HG03175 (cell line): Measurements from ENCODE around the gene MAP6.
"Not testable (repeated sequence)": the region's sequence is repeated elsewhere in the genome, so short reads cannot be mapped to it uniquely, and the experiment has no call there.

ENCODE experiments used
- ATAC-seq: cut with Tn5 transposase; IDR thresholded peaks from one replicate; pipeline ENCODE4 v1.9.1; 2021; ENCODE audit warnings: mild to moderate bottlenecking, moderate library complexity; ENCODE audit not compliant: unreplicated experiment

MAP6 gene

DNA sequence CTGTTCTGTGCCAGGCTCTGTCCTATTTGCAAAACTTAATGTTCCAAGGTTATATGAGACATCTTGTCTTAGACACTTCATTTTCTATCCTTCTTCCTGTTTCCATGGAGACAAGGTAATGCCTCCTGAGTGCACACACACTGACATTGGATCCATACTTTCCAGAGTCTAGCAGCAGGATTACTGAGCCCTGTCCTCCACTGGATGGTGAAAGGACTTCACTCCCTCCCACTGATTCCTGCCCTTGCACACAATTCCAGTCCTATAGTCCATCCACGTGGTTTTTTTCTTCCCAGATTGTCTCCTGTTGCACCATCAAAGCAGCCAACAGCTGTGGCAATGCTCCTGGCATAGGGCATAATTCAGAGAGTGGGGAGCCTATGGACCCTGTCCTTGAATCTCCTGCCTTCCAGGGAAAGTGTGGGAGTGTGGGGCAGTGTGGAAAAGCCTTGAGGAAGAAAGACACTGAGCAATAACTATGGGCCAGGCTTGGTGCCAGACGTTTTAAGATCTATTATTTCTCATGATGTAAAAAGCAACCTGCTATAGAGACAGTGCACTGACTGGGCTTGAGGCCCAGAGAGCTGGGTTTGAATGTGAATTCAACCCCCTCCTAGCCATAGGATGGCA is 75.4 kb downstream of the MAP6 start:
- no peak for ATAC-seq

DNA sequence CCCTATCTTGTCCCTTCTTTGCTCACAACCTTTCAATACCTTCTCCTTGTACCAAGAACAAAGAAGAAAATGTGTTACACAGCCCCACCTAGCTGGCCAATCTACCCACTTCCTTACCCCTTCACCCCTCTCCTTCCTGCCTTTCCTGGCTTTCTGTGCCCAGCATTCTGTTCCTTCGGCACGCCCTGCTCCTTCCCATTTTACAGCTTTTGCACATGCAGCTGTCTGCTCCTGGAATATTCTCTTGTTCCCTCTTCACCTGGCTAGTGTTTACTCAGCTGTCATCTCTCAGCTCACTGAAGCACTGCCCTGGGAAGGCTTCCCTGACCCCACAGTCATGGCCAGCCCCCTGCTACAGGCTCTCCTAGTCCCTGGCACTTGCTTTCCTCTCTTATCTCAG is 76.1 kb downstream of the MAP6 start:
- ATAC-seq: no peak

DNA sequence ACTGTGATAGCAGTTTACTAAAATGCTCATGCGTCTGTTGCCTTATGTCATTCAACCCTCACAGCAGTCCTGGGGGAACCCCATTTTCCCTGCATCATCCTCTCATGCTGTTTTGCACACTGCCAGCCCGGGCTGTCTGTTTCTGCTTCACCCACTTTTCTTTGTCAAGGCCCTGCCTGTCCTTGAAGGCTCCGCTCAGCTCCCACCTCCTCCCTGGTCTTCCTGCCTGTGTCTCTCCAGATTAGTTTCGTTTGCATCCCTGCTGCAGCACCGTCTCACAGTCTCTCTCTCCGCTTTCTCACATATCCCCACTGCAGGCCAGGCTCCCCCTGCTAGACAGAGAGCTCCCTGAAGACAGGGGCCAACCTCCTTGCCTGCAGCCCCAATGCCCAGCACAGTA is 76.9 kb downstream of the MAP6 start:
- ATAC-seq: no peak

DNA sequence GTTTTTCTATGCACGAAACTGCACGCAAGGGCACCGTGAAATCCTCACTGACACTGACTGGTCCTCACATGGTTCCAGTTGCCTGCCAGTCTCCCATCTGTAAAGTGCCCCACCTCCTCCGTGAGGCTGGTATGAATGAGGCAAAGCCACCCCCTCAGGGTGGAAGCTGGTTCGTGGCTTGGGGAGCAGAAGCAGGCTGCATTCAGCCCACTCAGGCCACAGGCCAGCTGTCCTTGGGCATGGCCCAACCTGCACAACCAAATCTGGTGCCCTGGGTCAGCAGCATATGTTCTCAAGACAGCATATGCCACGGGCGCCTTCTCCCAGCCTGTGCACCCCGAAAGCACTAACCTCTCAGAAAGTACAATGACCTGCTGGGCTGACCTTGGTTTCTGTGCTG is 77.5 kb downstream of the MAP6 start:
- ATAC-seq: no peak

DNA sequence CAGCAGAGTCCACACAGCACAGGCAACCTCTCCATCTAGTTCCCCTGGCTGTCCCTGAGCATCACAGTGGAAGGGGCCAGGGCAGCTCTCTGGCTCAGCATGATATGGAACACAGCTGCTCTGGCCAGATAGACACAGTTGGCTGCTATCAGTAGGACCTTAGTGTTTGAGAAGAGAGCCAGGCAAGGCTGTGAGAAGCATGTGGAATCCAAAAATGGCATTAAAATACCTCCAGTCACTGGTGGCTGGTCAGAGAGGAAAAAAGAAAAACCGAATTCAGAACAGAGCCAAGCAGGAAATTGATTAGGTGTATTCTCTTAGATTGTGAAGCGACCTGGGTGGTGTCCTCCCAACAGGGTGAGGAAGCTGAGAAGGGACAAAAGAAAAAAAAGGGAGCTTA is 78.9 kb downstream of the MAP6 start:
- no peak for ATAC-seq

DNA sequence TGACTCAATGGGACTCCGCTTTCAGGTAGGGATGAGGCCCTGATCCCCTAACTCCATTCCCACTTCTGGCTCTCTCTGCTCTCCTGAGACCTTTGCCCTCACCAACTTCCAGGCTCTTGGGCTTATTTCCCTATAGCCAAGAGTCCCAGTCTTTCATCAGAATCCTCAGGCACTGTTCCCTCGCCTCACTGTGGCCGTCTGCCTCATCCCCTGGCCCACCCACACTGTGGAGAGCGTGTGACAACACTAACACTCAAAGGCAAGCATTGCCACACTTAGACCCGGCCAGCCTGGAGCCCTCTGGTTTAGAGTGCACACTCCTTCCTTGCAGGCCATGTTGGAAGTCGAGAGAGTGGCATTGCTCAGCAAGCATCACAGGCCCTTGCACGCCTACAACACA is 79.8 kb downstream of the MAP6 start:
- no peak for ATAC-seq

DNA sequence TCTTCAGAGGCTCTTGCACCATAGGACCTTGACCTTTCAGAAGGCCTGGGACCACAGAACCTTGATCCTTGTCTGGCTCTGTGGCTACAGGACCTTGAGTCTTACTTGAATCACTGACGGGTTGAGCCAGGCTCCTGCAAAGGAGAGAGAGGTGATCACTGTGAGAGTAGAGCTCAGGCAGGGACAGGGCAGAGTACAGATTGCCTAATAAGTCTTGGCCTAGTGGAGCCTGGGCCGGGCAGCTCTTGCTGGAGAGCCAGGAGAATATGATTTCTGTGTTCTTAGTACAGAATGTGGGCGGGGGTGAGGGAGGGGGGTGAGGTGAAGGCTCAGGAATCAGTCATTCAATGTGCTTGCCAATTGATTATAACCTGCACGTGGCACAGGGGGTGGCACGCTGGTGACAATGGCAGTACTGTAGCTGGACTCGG is 80.8 kb downstream of the MAP6 start:
- ATAC-seq: no peak

DNA sequence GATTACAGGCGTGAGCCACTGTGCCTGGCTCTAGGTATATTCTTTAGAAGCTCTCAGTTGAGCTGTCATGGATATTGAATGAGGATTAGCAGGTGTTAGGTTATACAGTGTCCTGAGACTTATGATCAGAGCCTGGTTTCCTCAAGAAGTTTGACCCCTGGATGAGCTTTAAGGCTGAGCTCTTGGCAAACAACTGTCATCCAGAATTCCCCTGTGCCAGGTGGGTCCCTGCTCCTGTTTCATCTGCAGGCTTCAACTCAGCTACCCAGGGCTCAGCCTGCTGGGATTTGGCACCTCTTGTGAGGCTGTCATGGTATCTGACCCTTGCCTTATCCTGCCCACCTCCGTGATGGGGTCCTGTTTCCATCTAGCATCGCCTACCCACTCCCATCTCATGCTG is 82.4 kb downstream of the MAP6 start:
- ATAC-seq: no peak

DNA sequence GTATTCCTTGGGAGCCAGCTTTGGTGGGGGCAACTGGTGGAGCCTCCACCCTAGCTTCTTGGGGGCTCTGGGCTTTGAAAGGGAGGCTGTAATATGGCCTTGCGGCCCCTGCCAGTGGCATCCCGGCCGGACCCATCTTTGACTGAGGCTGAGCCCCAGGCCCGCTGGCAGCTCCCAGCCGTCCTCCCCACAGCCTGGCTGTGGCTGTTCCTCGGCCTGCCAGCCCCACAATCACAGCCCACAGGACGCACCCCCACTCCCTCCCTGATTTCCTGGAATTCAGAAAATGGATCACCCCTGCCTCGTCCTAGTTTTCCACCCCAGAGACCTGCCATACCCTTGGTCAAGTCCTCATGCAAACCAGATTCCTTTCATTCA is 83.6 kb downstream of the MAP6 start:
- ATAC-seq: no peak

DNA sequence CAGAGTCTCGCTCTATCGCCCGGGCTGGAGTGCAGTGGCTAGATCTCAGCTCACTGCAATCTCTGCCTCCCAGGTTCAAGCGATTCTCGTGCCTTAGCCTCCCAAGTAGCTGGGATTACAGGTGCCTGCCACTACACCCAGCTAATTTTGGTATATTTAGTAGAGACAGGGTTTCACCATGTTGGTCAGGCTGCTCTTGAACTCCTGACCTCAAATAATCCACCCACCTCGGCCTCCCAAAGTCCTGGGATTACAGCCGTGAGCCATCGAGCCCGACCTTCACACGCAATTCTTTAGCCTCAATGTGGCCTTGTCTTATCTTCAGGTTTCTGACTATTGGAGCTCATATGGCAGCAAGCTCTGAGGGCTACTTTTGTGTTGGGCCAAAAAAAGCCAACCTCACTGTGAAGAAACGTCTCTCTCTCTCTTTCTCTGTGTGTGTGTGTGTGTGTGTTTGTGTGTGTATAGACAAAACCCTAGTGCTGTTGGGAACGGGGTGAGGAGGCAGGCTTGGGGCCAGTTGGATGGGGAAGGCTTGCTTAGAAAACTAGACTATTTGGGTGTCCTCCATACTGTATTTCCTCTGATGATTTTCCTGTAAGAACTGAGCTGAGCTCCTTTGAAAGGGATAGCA is 84.1 kb downstream of the MAP6 start:
- not testable (repeated sequence) for ATAC-seq

DNA sequence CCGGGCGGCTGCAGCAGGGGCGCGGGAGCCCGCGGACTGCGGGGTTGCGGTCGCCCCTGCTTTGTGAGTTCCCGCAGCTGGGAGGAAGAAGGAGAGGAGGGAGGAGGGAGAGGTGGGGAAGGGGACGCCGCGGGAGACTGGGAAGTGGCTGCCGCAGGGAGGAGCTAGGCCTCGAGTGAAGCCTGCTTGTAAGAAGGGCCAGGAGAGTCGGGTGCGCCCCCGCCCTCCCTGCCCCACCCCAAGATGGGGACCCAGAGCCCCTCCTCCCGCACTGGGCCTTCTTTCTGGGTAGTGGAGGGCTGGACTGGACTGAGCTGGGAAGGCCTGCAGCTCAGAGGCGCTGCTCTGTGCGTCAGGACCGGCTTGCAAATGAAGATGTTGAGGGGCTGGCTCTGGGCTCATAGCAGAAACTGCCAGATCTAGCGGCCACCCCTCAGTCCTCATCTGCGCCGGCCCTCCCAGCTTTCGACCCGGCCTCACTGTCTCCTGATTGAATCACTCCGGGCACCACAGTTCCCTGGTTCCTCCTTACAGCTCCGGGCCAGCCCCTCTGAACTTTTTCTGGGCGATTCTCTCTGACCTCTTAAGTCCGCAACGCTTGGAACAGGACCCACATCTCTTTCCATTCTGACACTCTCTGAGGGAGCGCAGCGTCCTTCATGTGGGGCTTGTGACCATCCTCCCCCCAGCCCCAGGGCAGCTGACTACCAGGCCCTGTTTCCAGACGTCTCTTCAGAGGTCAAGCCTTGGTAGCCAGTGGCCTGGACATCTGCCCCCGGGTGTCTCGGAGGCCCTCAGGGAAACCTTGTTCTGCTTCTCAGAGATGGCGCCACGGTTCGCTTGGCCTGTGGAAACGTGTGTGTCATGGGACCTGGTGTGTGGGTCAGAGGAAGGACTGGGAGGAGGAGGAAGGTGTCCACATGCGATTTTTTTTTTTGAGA is 84.8 kb downstream of the MAP6 start:
- ATAC-seq: no peak

DNA sequence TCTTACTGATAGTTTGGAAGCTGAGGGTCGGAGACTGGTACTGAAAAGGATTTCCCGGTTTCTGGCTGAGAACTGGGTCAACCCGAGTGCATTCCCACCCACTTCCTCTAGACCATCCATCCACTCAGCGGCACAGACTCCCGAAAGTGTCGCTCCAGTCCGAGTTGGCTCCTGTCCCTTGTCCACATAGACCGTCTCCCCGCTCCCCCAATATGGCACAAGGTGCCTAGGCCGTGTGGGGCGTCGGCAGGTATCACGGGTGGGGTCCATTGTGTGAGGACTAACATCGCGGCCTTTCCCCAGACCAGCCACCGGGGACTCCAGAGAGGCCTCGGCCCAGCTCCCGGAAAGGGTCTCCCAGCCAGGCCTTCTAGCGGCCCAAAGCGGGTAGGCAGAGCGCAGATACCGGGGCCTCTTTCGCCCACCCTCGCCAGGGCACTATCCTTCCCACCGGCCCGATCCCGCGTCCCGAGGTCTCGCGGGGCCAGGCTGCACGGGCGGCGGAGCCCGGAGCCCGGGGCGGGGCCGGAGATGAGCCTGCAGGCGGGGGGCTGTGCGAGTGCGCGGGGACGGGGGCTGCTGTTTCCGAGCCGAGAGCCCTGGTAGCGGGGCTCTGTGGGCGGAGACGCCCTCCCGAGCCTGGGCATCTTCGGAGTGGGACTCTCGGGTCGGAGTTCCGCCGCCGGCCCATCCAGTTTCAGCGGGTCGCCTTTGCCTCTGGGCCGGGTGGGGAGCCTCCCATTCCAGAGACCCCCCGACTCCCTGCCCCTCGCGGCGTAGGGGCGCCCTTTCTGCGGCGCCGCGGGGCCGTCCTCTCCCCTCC is 85.7 kb downstream of the MAP6 start:
- peak; percentile 43 for ATAC-seq

DNA sequence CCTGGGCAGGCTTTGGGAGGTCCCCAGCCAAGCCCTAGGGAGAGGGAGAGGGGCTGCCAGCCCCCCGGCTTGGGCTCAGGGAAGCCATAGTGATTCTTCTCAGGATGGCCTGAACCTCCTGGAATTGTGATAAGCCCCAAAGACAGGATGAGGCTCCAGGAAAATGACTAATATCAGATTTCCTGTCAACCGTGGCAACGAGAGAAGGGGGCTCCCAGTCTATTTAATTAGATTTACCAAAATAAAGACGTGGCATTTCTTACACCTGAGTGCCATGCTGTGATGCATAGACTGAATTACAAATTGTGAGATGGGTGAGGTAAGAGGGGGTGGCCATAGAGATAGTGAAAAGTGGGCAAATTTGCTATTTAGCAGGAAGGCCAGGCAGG is 86.3 kb downstream of the MAP6 start:
- no peak for ATAC-seq

DNA sequence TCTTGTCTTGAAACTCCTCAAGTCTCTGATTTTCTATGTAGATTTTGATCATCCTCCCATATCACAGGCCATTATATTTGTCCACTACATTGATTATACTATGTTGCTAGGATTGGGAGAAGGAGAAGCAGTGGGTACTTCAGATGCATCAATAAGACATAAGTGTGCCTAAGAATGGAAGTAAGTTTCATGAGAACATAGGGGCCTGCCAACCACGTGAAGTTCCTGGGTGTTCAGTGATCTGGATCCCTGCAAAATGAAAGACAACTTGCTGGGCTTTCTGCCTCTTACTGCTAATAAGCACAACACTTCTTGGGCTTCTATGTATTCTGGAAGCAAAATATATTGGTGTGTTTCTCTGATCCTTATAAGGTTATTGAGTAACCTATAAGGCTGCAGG is 89.0 kb downstream of the MAP6 start:
- no peak for ATAC-seq

DNA sequence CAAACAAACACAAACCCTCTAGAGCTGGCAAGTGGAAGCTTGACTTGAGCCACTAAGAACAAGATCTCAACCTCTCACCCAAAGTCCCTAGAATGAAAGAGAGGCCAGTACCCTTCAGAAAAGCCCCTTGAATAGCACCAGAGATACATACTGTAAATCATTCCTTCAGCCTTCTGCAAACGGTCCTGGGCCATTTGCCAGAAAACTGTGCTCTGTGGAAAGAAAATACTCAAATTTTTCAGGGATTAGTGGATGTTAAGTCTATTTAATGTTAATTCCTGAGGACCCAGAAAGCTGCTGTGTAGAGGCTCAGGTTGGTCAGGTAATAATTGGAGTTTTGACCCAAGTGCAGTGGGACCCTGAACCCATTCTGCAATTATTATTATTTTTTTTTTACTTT is 89.9 kb downstream of the MAP6 start:
- ATAC-seq: no peak

DNA sequence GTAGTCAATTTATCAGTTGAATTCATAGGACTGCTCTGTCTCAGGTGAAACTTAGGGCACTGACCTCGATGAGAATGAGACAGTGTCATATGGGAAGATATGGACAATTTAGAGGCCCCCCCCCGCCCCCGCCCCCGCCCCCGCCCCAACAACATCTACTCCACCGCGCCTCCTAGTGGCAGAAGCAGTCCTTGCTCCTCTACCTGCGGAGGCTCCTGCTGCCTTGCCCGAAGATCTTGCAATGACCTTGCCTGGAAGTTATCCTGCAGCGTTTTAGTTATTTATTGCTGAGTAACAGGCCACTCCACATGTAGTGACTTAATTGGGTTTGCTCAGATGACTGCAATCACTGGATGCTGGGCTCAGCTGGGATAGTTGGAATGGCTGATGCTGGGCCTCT is 91.6 kb downstream of the MAP6 start:
- no peak for ATAC-seq

DNA sequence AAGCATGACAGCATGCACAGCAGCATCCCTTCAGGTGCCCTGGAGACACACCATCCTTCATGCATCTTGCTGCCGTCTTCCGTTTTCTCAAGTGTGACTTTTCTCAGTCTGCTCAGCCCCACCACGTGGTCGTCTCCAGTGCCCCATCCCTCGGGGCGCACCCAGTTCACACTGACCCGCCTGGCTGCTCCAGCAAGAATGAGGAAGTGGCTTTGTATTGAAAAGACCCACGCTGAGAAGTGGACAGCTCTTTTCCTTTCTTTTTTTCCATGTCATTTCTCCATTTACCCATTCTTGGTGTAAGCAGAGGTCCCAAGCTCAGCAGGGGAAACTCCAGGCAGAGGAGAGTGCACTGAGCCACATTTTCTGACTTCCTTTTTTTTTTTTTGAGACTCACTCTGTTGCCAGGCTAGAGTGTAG is 92.3 kb downstream of the MAP6 start:
- peak; percentile 68 for ATAC-seq

DNA sequence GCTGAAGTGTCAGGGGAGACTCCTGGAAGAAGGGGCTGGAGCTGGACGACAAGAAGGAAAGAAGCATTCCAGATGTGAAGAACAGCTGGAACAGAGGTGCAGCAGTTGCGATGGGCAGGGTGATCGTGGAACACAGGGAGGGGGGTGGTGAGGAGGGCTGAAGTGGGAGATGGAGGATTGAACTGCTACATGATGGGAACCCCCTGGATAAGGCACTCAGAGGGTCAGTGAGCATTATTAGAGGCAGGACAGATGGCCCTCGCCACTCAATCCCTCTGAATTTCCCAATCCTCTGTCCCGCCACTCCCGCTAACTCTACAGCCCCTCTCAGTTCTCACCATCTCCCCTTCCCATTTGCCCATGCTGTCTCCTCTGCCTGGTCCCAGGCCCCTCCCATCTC is 92.8 kb downstream of the MAP6 start:
- no peak for ATAC-seq

DNA sequence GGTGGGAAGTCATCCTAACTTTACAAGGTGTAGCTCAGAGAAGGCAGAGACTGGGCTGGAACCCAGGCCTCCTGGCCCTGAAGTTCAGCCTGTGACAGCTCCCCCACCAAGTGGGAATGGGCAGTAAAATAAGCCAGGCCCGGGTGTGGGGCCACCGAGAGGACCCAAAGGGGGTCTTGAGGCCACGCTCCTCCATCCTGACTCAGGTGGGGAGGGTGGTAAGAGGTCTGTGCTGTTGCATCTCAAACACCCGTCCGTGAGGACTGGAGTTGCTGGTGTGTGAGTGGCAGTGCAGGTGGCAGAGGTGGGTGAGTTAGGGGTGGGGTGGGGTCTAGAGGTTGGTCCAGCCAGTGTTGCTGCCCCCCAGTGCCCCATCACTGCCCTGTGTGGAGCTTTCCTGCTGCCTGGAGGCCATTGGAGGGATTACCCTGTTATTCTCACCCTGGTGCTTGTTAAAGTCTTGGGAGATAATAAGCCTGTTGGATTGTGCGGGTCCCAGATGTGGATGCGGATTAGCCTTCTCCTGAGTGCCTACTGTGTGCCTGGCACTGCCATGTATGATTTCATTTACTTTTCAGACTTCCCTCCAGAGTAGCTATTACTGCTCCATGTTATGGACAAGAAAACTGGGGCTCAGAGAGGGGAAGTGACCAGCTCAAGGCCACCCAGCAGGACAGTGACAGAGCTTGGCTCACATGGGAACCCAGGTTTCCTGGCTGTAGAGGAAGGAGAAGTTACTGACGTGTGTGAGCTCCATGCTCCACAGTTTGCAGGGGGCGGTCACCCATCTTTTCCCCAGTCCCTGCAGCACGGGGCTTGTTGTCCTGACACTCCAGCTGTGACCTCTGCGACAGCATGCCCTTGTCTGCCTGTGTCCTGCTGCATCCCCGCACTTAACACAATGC is 93.9 kb downstream of the MAP6 start:
- no peak for ATAC-seq

DNA sequence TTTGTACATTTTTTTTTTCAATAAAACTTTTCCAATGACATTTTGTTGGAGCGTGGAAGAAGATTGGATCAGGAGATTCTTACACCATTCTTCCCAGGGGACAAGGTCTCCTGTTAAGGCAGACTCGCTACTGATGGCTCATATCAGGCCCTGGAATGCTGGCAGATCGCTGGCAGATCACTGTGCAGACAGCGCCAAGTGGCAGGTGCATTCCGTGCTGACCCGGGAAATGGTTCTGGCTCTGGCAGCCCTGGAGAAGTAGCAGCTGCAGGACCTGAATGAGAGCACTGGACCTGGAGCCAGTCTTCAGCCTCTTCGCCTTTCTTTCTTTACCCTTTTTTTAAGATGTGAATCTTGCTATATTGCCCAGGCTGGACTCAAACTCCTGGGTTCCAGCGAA is 96.1 kb downstream of the MAP6 start:
- no peak for ATAC-seq
